Endothelial cell of umbilical vein (primary cell): ENCODE data around the gene NRXN3. TPM values are rescaled to one million over a fixed set of nuclear protein-coding genes. Genes with fewer than 3 reads are reported as not detected.

Source experiments
- BruUV-seq: library from RNA; stranded (reverse); fragments of 400-500 nt; replicated peaks from 2 replicates; lab custom pipeline; 2021; lab: Mats Ljungman, UMichigan
- CTCF ChIA-PET: fragments of 300-600, 350-600 bp; sonication (Branson Sonifier 250); formaldehyde crosslinking; loops from one replicate; lab custom pipeline; 2021; ENCODE audit warnings: antibody characterized with exemption, inconsistent platforms; lab: Charles Lee
- POLR2A ChIA-PET: fragments of 300-600, 350-600 bp; sonication (Branson Sonifier 250); formaldehyde crosslinking; loops from one replicate; lab custom pipeline; 2021; ENCODE audit warnings: antibody characterized with exemption, inconsistent platforms; lab: Charles Lee
- DNase-seq: peaks from one replicate; pipeline ENCODE4 v3.0.0-alpha.2; 2011; ENCODE audit warnings: low read depth, low spot score
- FAIRE-seq: peaks from 2 replicates; lab custom pipeline; 2011; peaks lifted over from hg19 to GRCh38; lab: Jason Lieb, UNC
- H2AFZ ChIP-seq: 2 replicates; pipeline ENCODE4 v1.6.0; 2012; ENCODE audit warnings: low read depth, low read length, control low read depth, inconsistent platforms
- H3K27ac ChIP-seq: 2 replicates; pipeline ENCODE4 v1.5.1; 2011; ENCODE audit warnings: low read depth, mild to moderate bottlenecking, control low read depth, low read length, moderate library complexity; ENCODE audit not compliant: insufficient read depth
- H3K27me3 ChIP-seq, 2 experiments: 2 replicates each; pipeline versions ENCODE4 v1.6.0 to v1.6.1; 2011; ENCODE audit warnings: low read length in 2 of 2, mixed read lengths in 1 of 2; ENCODE audit not compliant: control insufficient read depth in 2 of 2, insufficient read depth in 2 of 2
- H3K36me3 ChIP-seq, 2 experiments: 2 replicates in 1 of 2; 3 replicates in 1 of 2; pipeline ENCODE4 v1.5.1; 2011; ENCODE audit warnings: low read length in 2 of 2, mild to moderate bottlenecking in 1 of 2, moderate library complexity in 1 of 2; ENCODE audit not compliant: control insufficient read depth in 2 of 2, insufficient read depth in 2 of 2; ENCODE audit errors: extremely low read depth in 1 of 2
- H3K4me1 ChIP-seq: 3 replicates; pipeline ENCODE4 v1.5.1; 2011; ENCODE audit warnings: mild to moderate bottlenecking, low read length; ENCODE audit not compliant: control insufficient read depth, insufficient read depth; ENCODE audit errors: extremely low read depth
- H3K4me2 ChIP-seq: 2 replicates; pipeline ENCODE4 v1.6.1; 2011; ENCODE audit warnings: low read length, control low read depth, mixed read lengths; ENCODE audit not compliant: insufficient read depth
- H3K4me3 ChIP-seq, 3 experiments: fragments of 200-600 bp in 1 of 3; sonication (generic), shearing (Covaris generic) in 1 of 3; replicated peaks in 1 of 3; 2 replicates each; pipeline ENCODE4 v1.5.1; 2011 to 2016; ENCODE audit warnings: control low read depth in 3 of 3, low read length in 3 of 3, mild to moderate bottlenecking in 2 of 3, inconsistent platforms in 1 of 3, low read depth in 1 of 3, moderate library complexity in 1 of 3; ENCODE audit not compliant: insufficient read depth in 1 of 3
- H3K79me2 ChIP-seq: 2 replicates; pipeline ENCODE4 v1.6.0; 2012; ENCODE audit warnings: low read length, inconsistent platforms; ENCODE audit not compliant: control insufficient read depth, insufficient read depth
- H3K9ac ChIP-seq: replicated peaks from 2 replicates; pipeline ENCODE3; 2011; ENCODE audit warnings: low read length, control low read depth; ENCODE audit not compliant: insufficient read depth; ENCODE audit errors: extremely low read depth
- H3K9me1 ChIP-seq: replicated peaks from 3 replicates; pipeline ENCODE4 v1.6.0; 2011; ENCODE audit warnings: mild to moderate bottlenecking, low read length; ENCODE audit not compliant: control insufficient read depth, insufficient read depth; ENCODE audit errors: extremely low read depth
- H3K9me3 ChIP-seq: replicated peaks from 2 replicates; pipeline ENCODE4 v1.5.1; 2012; ENCODE audit warnings: low read length, inconsistent platforms; ENCODE audit not compliant: control insufficient read depth, insufficient read depth
- H4K20me1 ChIP-seq: replicated peaks from 2 replicates; pipeline ENCODE3; 2011; ENCODE audit warnings: mild to moderate bottlenecking, low read length; ENCODE audit not compliant: control insufficient read depth, insufficient read depth; ENCODE audit errors: extremely low read depth
- EZH2 ChIP-seq: IDR thresholded peaks from 2 replicates; pipeline ENCODE4 v1.6.1; 2012; ENCODE audit warnings: borderline replicate concordance, low read depth, mild to moderate bottlenecking, moderate library complexity, low read length, inconsistent platforms; ENCODE audit not compliant: severe bottlenecking
- FOS ChIP-seq: IDR thresholded peaks from 2 replicates; pipeline ENCODE4 v1.6.1; 2011; ENCODE audit warnings: mild to moderate bottlenecking, low read length, moderate library complexity, borderline replicate concordance; ENCODE audit not compliant: insufficient read depth
- GATA2 ChIP-seq: IDR thresholded peaks from 2 replicates; pipeline ENCODE4 v1.7.0; 2011; ENCODE audit warnings: low read depth, mild to moderate bottlenecking, moderate library complexity, mixed read lengths, low read length; ENCODE audit not compliant: insufficient read length, insufficient read depth
- JUN ChIP-seq: IDR thresholded peaks from 2 replicates; pipeline ENCODE4 v1.6.1; 2011; ENCODE audit warnings: borderline replicate concordance, low read depth; ENCODE audit not compliant: insufficient read length, insufficient read depth
- MAX ChIP-seq: IDR thresholded peaks from 2 replicates; pipeline ENCODE4 v1.6.1; 2011; ENCODE audit not compliant: insufficient read depth, insufficient read length
- MYC ChIP-seq: IDR thresholded peaks from one replicate; pipeline ENCODE4 v1.6.1; 2011; ENCODE audit warnings: mild to moderate bottlenecking, low read depth, low read length
- POLR2A ChIP-seq: IDR thresholded peaks from 2 replicates; pipeline ENCODE4 v1.6.1; 2012; ENCODE audit warnings: low read depth, mild to moderate bottlenecking, control low read depth, low read length
- POLR2AphosphoS5 ChIP-seq: IDR thresholded peaks from 2 replicates; pipeline ENCODE4 v1.6.1; 2012; ENCODE audit warnings: low read depth, mild to moderate bottlenecking, control low read depth, low read length, moderate library complexity; ENCODE audit not compliant: insufficient read depth
- dilution Hi-C: fragments of 300-500 bp; cut with MboI; formaldehyde crosslinking; loops from one replicate; pipeline ENCODE4 v1.15.0; 2019; ENCODE audit warnings: low sequenced_read_pairs; ENCODE audit not compliant: extremely low pct_ligation_motif_present
- intact Hi-C: fragments of 100-400 bp; cut with micrococcal nuclease; formaldehyde crosslinking; loops from one replicate; pipeline ENCODE4 v1.10.0; 2022
- polyA plus RNA-seq, 4 experiments: library from polyadenylated mRNA; depleted of rRNA in 3 of 4; stranded (reverse) in 3 of 4; unstranded in 1 of 4; fragments of >200 nt; gene quantifications; 2 replicates each; pipeline versions ENCODE4 v1.2.1 to v1.2.3, GENCODE V29; 2011 to 2012; ENCODE audit warnings: missing spikeins in 1 of 4
- total RNA-seq: library from RNA; stranded (reverse); gene quantifications from 2 replicates; pipeline ENCODE4 v1.2.3, GENCODE V29; 2021

NRXN3 gene
- total and polyA plus RNA-seq, 2 donors (not counting 3 experiments of a cell fraction or from before 2014, with no cell fraction given): 0.72 to 4.2 TPM

GRCh38 chr14:79229383-79229909 lies 1059.3 kb downstream of the NRXN3 start:
- Histone ChIP-seq H3K27ac (no peak overlapping the region), H3K4me3 (no peak overlapping the region), H4K20me1 (no peaks in the 10 kb centered on the region), H2AFZ (no peak overlapping the region), H3K4me2 (no peak overlapping the region), H3K79me2 (no peaks in the 10 kb centered on the region), H3K27me3 (no peaks in the 10 kb centered on the region), H3K9me3 (no peaks in the 10 kb centered on the region), H3K9me1 (no peaks in the 10 kb centered on the region), H3K4me1 (no peaks in the 10 kb centered on the region), H3K36me3 (no peaks in the 10 kb centered on the region), H3K9ac (no peak overlapping the region)
- dilution Hi-C loops (no loop called here), intact Hi-C loops (no loop called here)
- DNase-seq (no peak), FAIRE-seq (no peak)
- CTCF ChIA-PET: no interaction called here
- no TSS peak for BruUV-seq
- POLR2A ChIA-PET: no interaction called here
- TF ChIP-seq FOS (no peak), POLR2A (no peak), POLR2AphosphoS5 (no peak), MAX (no peak), GATA2 (no peak), MYC (no peak), JUN (no peak)

- Histone ChIP-seq H3K27me3 (no peaks in the 10 kb centered on the region), H3K9me3 (no peaks in the 10 kb centered on the region), H3K27ac (no peak overlapping the region), H3K9me1 (no peaks in the 10 kb centered on the region), H3K36me3 (no peaks in the 10 kb centered on the region), H3K4me3 (no peak overlapping the region), H3K79me2 (no peaks in the 10 kb centered on the region), H3K4me2 (no peak overlapping the region), H3K9ac (no peak overlapping the region), H3K4me1 (no peaks in the 10 kb centered on the region), H4K20me1 (no peaks in the 10 kb centered on the region), H2AFZ (no peak overlapping the region)
- intact Hi-C loops: no loop called here
- ChIA-PET POLR2A (no interaction called here), CTCF (interaction anchor here (0.6 kb wide), 1 partner anchor 12 kb away, joined by 3 read pairs; no protein-coding TSS in a partner anchor)
- no peak for TF ChIP-seq JUN
- no peak for TF ChIP-seq MYC
- TF ChIP-seq POLR2AphosphoS5: no peak
- no peak for TF ChIP-seq EZH2
- no peak for DNase-seq
- dilution Hi-C loops: no loop called here
- no peak for FAIRE-seq
- BruUV-seq: no TSS peak
Observed at GRCh38 chr14:79242666-79243065, 1072.5 kb downstream of the NRXN3 start.
